Measurements from ENCODE around the gene GBE1. TPM values are rescaled to one million over a fixed set of nuclear protein-coding genes. Genes with fewer than 3 reads are reported as not detected.

The GBE1 gene
- total and polyA plus RNA-seq, 9 of the 15 experiments (the other 6 are each of a cell fraction or from before 2014, with no cell fraction given) = 7.9 to 25.6 (median 13.1) TPM

GRCh38 chr3:81496407-81497104 lies 264.9 kb downstream of the GBE1 start:
- ChIA-PET CTCF (ENCODE audit: low intra/inter-chr PET ratio) (no interaction called here), POLR2A (interaction anchor here (1.3 kb wide), 1 partner anchor 14 kb away, joined by 6 read pairs; no protein-coding TSS in a partner anchor)
- no TSS peak for BruUV-seq (replicated peaks)
- Histone ChIP-seq H3K9me3 (replicated peaks; ENCODE audit: control insufficient read depth, insufficient read depth, low read depth, low read length) (no peaks in the 10 kb centered on the region), H3K36me3 (ENCODE audit: control insufficient read depth, insufficient read depth, low read length) (no peaks in the 10 kb centered on the region), H3K79me2 (ENCODE audit: control insufficient read depth, insufficient read depth, low read length) (no peaks in the 10 kb centered on the region), H3K9me1 (ENCODE audit: control insufficient read depth, insufficient read depth, low read length) (no peaks in the 10 kb centered on the region), H3K4me3 (no peak overlapping the region), H3K9ac (ENCODE audit: insufficient read depth in 1 of 2, low read depth in 2 of 2, low read length in 2 of 2) (no peak overlapping the region), H2AFZ (ENCODE audit: low read depth, low read length) (no peak overlapping the region), H4K20me1 (replicated peaks; ENCODE audit: control insufficient read depth, insufficient read depth, low read length) (no peaks in the 10 kb centered on the region), H3K4me1 (replicated peaks in 1 of 2; ENCODE audit: control insufficient read depth in 2 of 2, insufficient read depth in 2 of 2, low read length in 2 of 2) (no peaks in the 10 kb centered on the region), H3K4me2 (ENCODE audit: insufficient read depth, low read length) (no peak overlapping the region), H3K27ac (ENCODE audit: extremely low read depth, low read depth, low read length) (no peak overlapping the region), H3K27me3 (ENCODE audit: control insufficient read depth in 2 of 2, insufficient read depth in 2 of 2, low read length in 2 of 2) (no peaks in the 10 kb centered on the region)
- WGBS (ENCODE audit: insufficient coverage, low coverage, missing lambda C conversion rate) = 7% methylated on average over 6 of the region's 6 CpGs
- in situ Hi-C loops (cut with MboI) (loop anchor here (25.0 kb wide), 1 partner anchor 641 kb away; no protein-coding TSS in a partner anchor), intact Hi-C loops (cut with micrococcal nuclease) (no loop called here)
- no peak for DNase-seq (ENCODE audit: extremely low read depth in 1 of 4, low spot score in 3 of 4)
- FAIRE-seq = no peak
- ATAC-seq = no peak
- TF ChIP-seq HINFP (tag; conservative IDR thresholded peaks at IDR 0.05; ENCODE audit: low read depth) (no peak), ZNF277 (CRISPR knock-in tag; IDR thresholded peaks at IDR 0.05; ENCODE audit: borderline replicate concordance) (no peak), BCL6 (CRISPR knock-in tag; IDR thresholded peaks at IDR 0.05) (no peak), ZNF232 (CRISPR knock-in tag; IDR thresholded peaks at IDR 0.05) (no peak), MEF2A (IDR thresholded peaks at IDR 0.05; ENCODE audit: control insufficient read depth, low read depth, low read length) (no peak), RNF219 (CRISPR knock-in tag; IDR thresholded peaks at IDR 0.05) (no peak), CC2D1A (IDR thresholded peaks at IDR 0.05) (no peak), CTCFL (IDR thresholded peaks at IDR 0.05; ENCODE audit: borderline replicate concordance, insufficient read depth, low read depth, low read length, poor library complexity, severe bottlenecking) (no peak), SP1 (CRISPR knock-in tag; IDR thresholded peaks at IDR 0.05) (no peak), EP300 (IDR thresholded peaks at IDR 0.05; ENCODE audit: low read length) (no peak), BRF1 (IDR thresholded peaks at IDR 0.05; ENCODE audit: borderline replicate concordance, extremely low read depth, insufficient read length) (no peak), CBX3 (IDR thresholded peaks at IDR 0.05; ENCODE audit: borderline replicate concordance in 1 of 2, low read length in 2 of 2) (no peak), TAF9B (IDR thresholded peaks at IDR 0.05; ENCODE audit: partially characterized antibody) (no peak)
